ENCODE results near the gene DBF4B. TPM values are rescaled to one million over a fixed set of nuclear protein-coding genes. Genes with fewer than 3 reads are reported as not detected.

Gene DBF4B
- total and polyA plus RNA-seq, 2 of the 13 experiments (the other 11 are each of a cell fraction or from before 2014, with no cell fraction given) = 11.7 to 13.2 TPM

DNA sequence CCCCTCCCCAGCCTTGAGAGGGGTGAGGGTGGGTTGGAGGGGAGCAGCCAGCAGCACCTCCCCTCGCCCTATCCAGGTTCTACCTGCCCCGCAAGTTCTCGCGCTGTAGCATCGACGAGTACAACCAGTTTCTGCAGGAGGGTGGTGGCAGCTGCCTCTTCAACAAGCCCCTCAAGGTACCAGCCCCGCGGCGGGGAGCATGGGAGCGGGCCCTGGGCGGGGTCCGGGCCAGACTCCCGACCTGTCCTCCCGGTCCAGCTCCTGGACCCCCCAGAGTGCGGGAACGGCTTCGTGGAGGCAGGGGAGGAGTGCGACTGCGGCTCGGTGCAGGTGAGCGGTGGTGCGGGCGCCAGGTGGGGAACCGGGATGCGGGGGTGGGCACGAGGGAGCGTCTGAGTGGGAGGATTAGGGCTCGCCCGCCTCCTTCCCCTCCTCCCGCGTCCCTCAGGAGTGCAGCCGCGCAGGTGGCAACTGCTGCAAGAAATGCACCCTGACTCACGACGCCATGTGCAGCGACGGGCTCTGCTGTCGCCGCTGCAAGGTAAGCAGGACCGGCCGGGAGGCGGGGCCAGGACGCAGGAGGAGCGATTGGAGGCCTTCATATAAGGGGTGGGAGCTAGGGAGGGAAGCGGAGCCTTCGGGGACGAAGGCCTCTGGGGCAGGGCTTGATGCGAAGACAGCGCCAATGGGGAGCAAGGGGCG is 66.8 kb downstream of the DBF4B start (continued):
- TF ChIP-seq FOXM1 (CRISPR knock-in tag; IDR thresholded peaks at IDR 0.05) (peak; percentile 85; the same call in 1 of the 2 replicates), ZNF597 (CRISPR knock-in tag; IDR thresholded peaks at IDR 0.05) (no peak), HIC2 (CRISPR knock-in tag; IDR thresholded peaks at IDR 0.05; ENCODE audit: low read depth) (0 out of 2 replicates have a peak, but pooled peaks have one; percentile 15), MIER2 (CRISPR knock-in tag; IDR thresholded peaks at IDR 0.05) (no peak), MAF1 (CRISPR knock-in tag; IDR thresholded peaks at IDR 0.05; ENCODE audit: borderline replicate concordance) (no peak), ZNF432 (CRISPR knock-in tag; IDR thresholded peaks at IDR 0.05; ENCODE audit: borderline replicate concordance) (no peak), MED13 (CRISPR knock-in tag; IDR thresholded peaks at IDR 0.05) (0 out of 2 replicates have a peak, but pooled peaks have one; percentile 47), MAZ (IDR thresholded peaks at IDR 0.05; ENCODE audit: borderline replicate concordance, low read depth, low read length) (no peak; the same call in 1 of the 2 replicates), MAZ (CRISPR knock-in tag; IDR thresholded peaks at IDR 0.05; ENCODE audit: low read depth) (peak; percentile 49; the same call in 1 of the 2 replicates), HMGXB4 (CRISPR knock-in tag; IDR thresholded peaks at IDR 0.05; ENCODE audit: borderline replicate concordance in 1 of 2, low read depth in 1 of 2) (peak; percentile 10 to 80; a peak in 3 of 4 replicates), SMARCC2 (IDR thresholded peaks at IDR 0.05) (no peak), ZNF749 (CRISPR knock-in tag; IDR thresholded peaks at IDR 0.05; ENCODE audit: borderline replicate concordance) (peak; percentile 75; the same call in 1 of the 2 replicates)
- TF ChIP-seq, protein P1, sequence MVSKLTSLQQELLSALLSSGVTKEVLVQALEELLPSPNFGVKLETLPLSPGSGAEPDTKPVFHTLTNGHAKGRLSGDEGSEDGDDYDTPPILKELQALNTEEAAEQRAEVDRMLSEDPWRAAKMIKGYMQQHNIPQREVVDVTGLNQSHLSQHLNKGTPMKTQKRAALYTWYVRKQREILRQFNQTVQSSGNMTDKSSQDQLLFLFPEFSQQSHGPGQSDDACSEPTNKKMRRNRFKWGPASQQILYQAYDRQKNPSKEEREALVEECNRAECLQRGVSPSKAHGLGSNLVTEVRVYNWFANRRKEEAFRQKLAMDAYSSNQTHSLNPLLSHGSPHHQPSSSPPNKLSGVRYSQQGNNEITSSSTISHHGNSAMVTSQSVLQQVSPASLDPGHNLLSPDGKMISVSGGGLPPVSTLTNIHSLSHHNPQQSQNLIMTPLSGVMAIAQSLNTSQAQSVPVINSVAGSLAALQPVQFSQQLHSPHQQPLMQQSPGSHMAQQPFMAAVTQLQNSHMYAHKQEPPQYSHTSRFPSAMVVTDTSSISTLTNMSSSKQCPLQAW (CRISPR knock-in tag; IDR thresholded peaks at IDR 0.05) = no peak
- TF ChIP-seq, protein P2, sequence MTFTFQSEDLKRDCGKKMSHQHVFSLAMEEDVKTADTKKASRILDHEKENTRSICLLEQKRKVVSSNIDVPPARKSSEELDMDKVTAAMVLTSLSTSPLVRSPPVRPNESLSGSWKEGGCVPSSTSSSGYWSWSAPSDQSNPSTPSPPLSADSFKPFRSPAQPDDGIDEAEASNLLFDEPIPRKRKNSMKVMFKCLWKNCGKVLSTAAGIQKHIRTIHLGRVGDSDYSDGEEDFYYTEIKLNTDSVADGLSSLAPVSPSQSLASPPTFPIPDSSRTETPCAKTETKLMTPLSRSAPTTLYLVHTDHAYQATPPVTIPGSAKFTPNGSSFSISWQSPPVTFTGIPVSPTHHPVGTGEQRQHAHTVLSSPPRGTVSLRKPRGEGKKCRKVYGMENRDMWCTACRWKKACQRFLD (CRISPR knock-in tag; IDR thresholded peaks at IDR 0.05; ENCODE audit: borderline replicate concordance) = 0 out of 2 replicates have a peak, but pooled peaks have one; percentile 67
- TF ChIP-seq, protein P3, sequence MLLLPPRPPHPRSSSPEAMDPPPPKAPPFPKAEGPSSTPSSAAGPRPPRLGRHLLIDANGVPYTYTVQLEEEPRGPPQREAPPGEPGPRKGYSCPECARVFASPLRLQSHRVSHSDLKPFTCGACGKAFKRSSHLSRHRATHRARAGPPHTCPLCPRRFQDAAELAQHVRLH (CRISPR knock-in tag; IDR thresholded peaks at IDR 0.05; ENCODE audit: borderline replicate concordance, low read depth) = no peak
- TF ChIP-seq, protein P4, sequence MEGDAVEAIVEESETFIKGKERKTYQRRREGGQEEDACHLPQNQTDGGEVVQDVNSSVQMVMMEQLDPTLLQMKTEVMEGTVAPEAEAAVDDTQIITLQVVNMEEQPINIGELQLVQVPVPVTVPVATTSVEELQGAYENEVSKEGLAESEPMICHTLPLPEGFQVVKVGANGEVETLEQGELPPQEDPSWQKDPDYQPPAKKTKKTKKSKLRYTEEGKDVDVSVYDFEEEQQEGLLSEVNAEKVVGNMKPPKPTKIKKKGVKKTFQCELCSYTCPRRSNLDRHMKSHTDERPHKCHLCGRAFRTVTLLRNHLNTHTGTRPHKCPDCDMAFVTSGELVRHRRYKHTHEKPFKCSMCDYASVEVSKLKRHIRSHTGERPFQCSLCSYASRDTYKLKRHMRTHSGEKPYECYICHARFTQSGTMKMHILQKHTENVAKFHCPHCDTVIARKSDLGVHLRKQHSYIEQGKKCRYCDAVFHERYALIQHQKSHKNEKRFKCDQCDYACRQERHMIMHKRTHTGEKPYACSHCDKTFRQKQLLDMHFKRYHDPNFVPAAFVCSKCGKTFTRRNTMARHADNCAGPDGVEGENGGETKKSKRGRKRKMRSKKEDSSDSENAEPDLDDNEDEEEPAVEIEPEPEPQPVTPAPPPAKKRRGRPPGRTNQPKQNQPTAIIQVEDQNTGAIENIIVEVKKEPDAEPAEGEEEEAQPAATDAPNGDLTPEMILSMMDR (CRISPR knock-in tag; IDR thresholded peaks at IDR 0.05) = no peak; the same call in 1 of the 2 replicates

Data from HepG2 (cell line).